Mesothelial cell of epicardium (in vitro differentiated cells): ENCODE measurements around the gene OCSTAMP. TPM values are rescaled to one million over a fixed set of nuclear protein-coding genes. Genes with fewer than 3 reads are reported as not detected.

Source experiments
- DNase-seq, 2 experiments: peaks; one replicate each; pipeline ENCODE4 v3.0.0; 2021; ENCODE audit warnings: low spot score in 2 of 2; ENCODE audit not compliant: unreplicated experiment in 2 of 2
- H3K27ac Mint-ChIP-seq: 2 replicates; pipeline ENCODE4 v1.8.0; 2021; ENCODE audit warnings: mixed read lengths
- H3K27me3 Mint-ChIP-seq: 2 replicates; pipeline ENCODE4 v1.8.0; 2021; ENCODE audit warnings: low read depth, mixed read lengths
- H3K36me3 Mint-ChIP-seq: 2 replicates; pipeline ENCODE4 v1.8.0; 2021; ENCODE audit warnings: mixed read lengths
- H3K4me1 Mint-ChIP-seq: 2 replicates; pipeline ENCODE4 v1.8.0; 2021; ENCODE audit warnings: mixed read lengths
- H3K4me3 Mint-ChIP-seq: 2 replicates; pipeline ENCODE4 v1.8.0; 2021; ENCODE audit warnings: mild to moderate bottlenecking, moderate library complexity, mixed read lengths
- H3K9me3 Mint-ChIP-seq: 2 replicates; pipeline ENCODE4 v1.8.0; 2021; ENCODE audit warnings: mixed read lengths
- CTCF ChIP-seq: fragments of 200-600 bp; sonication (generic); IDR thresholded peaks from one replicate; pipeline ENCODE4 v1.5.0; 2021; ENCODE audit warnings: antibody characterized with exemption; ENCODE audit not compliant: unreplicated experiment
- total RNA-seq: library from RNA; stranded (reverse); gene quantifications from 3 replicates; pipeline ENCODE4 v1.2.1, GENCODE V29; 2021

The OCSTAMP gene
- total RNA-seq, 1 donor from 2014 or later = not detected

- no peak for DNase-seq
- no peaks in the 10 kb centered on the region for H3K4me1 Mint-ChIP-seq
- no peak for TF ChIP-seq CTCF
- no peak overlapping the region for H3K27ac Mint-ChIP-seq
- H3K4me3 Mint-ChIP-seq = no peak overlapping the region
- H3K27me3 Mint-ChIP-seq = peaks cover 7% of the 10 kb centered on the region
- H3K36me3 Mint-ChIP-seq = no peaks in the 10 kb centered on the region
- no peaks in the 10 kb centered on the region for H3K9me3 Mint-ChIP-seq
Observed at GRCh38 chr20:46555370-46555956, 5.0 kb upstream of the OCSTAMP start.

- Mint-ChIP-seq H3K27ac (no peak overlapping the region), H3K36me3 (no peaks in the 10 kb centered on the region), H3K4me1 (no peaks in the 10 kb centered on the region), H3K27me3 (peaks cover 7% of the 10 kb centered on the region), H3K9me3 (no peaks in the 10 kb centered on the region), H3K4me3 (no peak overlapping the region)
- no peak for TF ChIP-seq CTCF
- DNase-seq = no peak
Observed at GRCh38 chr20:46554828-46555227, 4.4 kb upstream of the OCSTAMP start.

- H3K36me3 Mint-ChIP-seq = no peaks in the 10 kb centered on the region
- TF ChIP-seq CTCF = no peak
Observed at GRCh38 chr20:46553926-46554325, 3.5 kb upstream of the OCSTAMP start.

GRCh38 chr20:46552460-46553420, 2.3 kb upstream of the OCSTAMP start:
- Mint-ChIP-seq H3K9me3 (no peaks in the 10 kb centered on the region), H3K36me3 (no peaks in the 10 kb centered on the region), H3K27me3 (peaks cover 7% of the 10 kb centered on the region), H3K4me3 (no peak overlapping the region), H3K4me1 (no peaks in the 10 kb centered on the region), H3K27ac (no peak overlapping the region)
- DNase-seq = no peak
- no peak for TF ChIP-seq CTCF

More at GRCh38 chr20:46553926-46554325, 3.5 kb upstream of the OCSTAMP start:
- Mint-ChIP-seq H3K27me3 (peaks cover 7% of the 10 kb centered on the region), H3K9me3 (no peaks in the 10 kb centered on the region), H3K27ac (no peak overlapping the region), H3K4me3 (no peak overlapping the region), H3K4me1 (no peaks in the 10 kb centered on the region)
- no peak for DNase-seq

GRCh38 chr20:46551522-46552381, 1.3 kb upstream of the OCSTAMP start:
- Mint-ChIP-seq H3K4me3 (no peak overlapping the region), H3K27ac (no peak overlapping the region), H3K27me3 (peaks cover 4% of the 10 kb centered on the region), H3K9me3 (no peaks in the 10 kb centered on the region), H3K4me1 (no peaks in the 10 kb centered on the region), H3K36me3 (no peaks in the 10 kb centered on the region)
- DNase-seq = no peak
- TF ChIP-seq CTCF = no peak
